ENCODE results near the gene RNF213.

- TF ChIP-seq, protein P1, sequence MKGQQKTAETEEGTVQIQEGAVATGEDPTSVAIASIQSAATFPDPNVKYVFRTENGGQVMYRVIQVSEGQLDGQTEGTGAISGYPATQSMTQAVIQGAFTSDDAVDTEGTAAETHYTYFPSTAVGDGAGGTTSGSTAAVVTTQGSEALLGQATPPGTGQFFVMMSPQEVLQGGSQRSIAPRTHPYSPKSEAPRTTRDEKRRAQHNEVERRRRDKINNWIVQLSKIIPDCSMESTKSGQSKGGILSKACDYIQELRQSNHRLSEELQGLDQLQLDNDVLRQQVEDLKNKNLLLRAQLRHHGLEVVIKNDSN (CRISPR knock-in tag; IDR thresholded peaks at IDR 0.05) = no peak
- TF ChIP-seq, protein P2, sequence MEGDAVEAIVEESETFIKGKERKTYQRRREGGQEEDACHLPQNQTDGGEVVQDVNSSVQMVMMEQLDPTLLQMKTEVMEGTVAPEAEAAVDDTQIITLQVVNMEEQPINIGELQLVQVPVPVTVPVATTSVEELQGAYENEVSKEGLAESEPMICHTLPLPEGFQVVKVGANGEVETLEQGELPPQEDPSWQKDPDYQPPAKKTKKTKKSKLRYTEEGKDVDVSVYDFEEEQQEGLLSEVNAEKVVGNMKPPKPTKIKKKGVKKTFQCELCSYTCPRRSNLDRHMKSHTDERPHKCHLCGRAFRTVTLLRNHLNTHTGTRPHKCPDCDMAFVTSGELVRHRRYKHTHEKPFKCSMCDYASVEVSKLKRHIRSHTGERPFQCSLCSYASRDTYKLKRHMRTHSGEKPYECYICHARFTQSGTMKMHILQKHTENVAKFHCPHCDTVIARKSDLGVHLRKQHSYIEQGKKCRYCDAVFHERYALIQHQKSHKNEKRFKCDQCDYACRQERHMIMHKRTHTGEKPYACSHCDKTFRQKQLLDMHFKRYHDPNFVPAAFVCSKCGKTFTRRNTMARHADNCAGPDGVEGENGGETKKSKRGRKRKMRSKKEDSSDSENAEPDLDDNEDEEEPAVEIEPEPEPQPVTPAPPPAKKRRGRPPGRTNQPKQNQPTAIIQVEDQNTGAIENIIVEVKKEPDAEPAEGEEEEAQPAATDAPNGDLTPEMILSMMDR (IDR thresholded peaks at IDR 0.05) = no peak
- TF ChIP-seq, protein P3, sequence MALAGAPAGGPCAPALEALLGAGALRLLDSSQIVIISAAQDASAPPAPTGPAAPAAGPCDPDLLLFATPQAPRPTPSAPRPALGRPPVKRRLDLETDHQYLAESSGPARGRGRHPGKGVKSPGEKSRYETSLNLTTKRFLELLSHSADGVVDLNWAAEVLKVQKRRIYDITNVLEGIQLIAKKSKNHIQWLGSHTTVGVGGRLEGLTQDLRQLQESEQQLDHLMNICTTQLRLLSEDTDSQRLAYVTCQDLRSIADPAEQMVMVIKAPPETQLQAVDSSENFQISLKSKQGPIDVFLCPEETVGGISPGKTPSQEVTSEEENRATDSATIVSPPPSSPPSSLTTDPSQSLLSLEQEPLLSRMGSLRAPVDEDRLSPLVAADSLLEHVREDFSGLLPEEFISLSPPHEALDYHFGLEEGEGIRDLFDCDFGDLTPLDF (CRISPR knock-in tag; IDR thresholded peaks at IDR 0.05) = no peak
- TF ChIP-seq ELF4 (CRISPR knock-in tag; IDR thresholded peaks at IDR 0.05; ENCODE audit: low read depth) (no peak), SP1 (CRISPR knock-in tag; conservative IDR thresholded peaks at IDR 0.05) (no peak), ESRRA (CRISPR knock-in tag; IDR thresholded peaks at IDR 0.05; ENCODE audit: borderline replicate concordance) (no peak)
- TF ChIP-seq, protein P4, sequence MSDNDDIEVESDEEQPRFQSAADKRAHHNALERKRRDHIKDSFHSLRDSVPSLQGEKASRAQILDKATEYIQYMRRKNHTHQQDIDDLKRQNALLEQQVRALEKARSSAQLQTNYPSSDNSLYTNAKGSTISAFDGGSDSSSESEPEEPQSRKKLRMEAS (CRISPR knock-in tag; IDR thresholded peaks at IDR 0.05) = no peak
- TF ChIP-seq, protein P5, sequence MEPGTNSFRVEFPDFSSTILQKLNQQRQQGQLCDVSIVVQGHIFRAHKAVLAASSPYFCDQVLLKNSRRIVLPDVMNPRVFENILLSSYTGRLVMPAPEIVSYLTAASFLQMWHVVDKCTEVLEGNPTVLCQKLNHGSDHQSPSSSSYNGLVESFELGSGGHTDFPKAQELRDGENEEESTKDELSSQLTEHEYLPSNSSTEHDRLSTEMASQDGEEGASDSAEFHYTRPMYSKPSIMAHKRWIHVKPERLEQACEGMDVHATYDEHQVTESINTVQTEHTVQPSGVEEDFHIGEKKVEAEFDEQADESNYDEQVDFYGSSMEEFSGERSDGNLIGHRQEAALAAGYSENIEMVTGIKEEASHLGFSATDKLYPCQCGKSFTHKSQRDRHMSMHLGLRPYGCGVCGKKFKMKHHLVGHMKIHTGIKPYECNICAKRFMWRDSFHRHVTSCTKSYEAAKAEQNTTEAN (CRISPR knock-in tag; IDR thresholded peaks at IDR 0.05) = no peak
- TF ChIP-seq, protein P6, sequence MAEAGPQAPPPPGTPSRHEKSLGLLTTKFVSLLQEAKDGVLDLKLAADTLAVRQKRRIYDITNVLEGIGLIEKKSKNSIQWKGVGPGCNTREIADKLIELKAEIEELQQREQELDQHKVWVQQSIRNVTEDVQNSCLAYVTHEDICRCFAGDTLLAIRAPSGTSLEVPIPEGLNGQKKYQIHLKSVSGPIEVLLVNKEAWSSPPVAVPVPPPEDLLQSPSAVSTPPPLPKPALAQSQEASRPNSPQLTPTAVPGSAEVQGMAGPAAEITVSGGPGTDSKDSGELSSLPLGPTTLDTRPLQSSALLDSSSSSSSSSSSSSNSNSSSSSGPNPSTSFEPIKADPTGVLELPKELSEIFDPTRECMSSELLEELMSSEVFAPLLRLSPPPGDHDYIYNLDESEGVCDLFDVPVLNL (CRISPR knock-in tag; IDR thresholded peaks at IDR 0.05; ENCODE audit: borderline replicate concordance, low read depth) = no peak
These were observed 118.7 kb downstream of the RNF213 start for GRCh38 chr17:80379348-80379747.

Measured in WTC11 (cell line).